GM13976 (cell line): Measurements from ENCODE around the gene GJA5.

Experiments
- DNase-seq: peaks from one replicate; pipeline ENCODE4 v3.0.0; 2012; ENCODE audit warnings: low spot score
- in situ Hi-C: fragments of 300-500 bp; cut with MboI; formaldehyde crosslinking; loops from one replicate; pipeline ENCODE4 v1.12.0; 2022; ENCODE audit warnings: low sequenced_read_pairs, mixed read lengths, inconsistent platforms; ENCODE audit not compliant: unreplicated experiment
- TF ChIP-seq, protein P1 (sequence below): IDR thresholded peaks from 2 replicates; pipeline ENCODE4 v1.5.1; 2012; ENCODE audit warnings: borderline replicate concordance, mild to moderate bottlenecking; ENCODE audit not compliant: insufficient read depth; ENCODE audit errors: extremely low read depth, missing control alignments, control extremely low read depth

The GJA5 gene

GRCh38 chr1:147717051-147717705 is 43.2 kb downstream of the GJA5 start:
- no peak for DNase-seq
- TF ChIP-seq, protein P1, sequence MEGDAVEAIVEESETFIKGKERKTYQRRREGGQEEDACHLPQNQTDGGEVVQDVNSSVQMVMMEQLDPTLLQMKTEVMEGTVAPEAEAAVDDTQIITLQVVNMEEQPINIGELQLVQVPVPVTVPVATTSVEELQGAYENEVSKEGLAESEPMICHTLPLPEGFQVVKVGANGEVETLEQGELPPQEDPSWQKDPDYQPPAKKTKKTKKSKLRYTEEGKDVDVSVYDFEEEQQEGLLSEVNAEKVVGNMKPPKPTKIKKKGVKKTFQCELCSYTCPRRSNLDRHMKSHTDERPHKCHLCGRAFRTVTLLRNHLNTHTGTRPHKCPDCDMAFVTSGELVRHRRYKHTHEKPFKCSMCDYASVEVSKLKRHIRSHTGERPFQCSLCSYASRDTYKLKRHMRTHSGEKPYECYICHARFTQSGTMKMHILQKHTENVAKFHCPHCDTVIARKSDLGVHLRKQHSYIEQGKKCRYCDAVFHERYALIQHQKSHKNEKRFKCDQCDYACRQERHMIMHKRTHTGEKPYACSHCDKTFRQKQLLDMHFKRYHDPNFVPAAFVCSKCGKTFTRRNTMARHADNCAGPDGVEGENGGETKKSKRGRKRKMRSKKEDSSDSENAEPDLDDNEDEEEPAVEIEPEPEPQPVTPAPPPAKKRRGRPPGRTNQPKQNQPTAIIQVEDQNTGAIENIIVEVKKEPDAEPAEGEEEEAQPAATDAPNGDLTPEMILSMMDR, result no peak
- in situ Hi-C loops, result no loop called here

GRCh38 chr1:147712605-147713004 is 47.8 kb downstream of the GJA5 start:
- TF ChIP-seq, protein P1, result no peak
- in situ Hi-C loops, result no loop called here
- DNase-seq, result no peak
